ENCODE data around the gene CCDC69.
"Not testable (repeated sequence)": the region's sequence is repeated elsewhere in the genome, so short reads cannot be mapped to it uniquely, and the experiment has no call there.

CCDC69 gene

DNA sequence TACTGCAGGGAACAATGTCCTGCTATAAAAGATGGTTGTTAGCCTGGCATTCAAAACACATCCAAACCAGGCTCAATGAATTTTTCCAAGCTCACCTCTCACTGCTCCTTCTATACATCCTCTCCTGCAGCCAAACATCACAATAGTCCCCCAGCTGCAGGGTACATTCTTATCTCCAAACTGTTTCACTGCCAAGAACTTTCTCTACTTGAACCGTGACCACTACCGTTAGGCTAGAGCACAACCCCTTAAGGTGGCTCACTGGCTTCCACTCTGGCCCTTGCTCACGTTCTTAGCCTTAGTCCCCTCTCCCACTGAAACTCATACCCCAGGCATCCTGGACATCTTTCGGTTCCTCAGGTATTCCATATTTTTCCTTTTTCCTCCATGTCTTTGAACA lies 37.4 kb downstream of the CCDC69 start:
- DNase-seq = no peak

DNA sequence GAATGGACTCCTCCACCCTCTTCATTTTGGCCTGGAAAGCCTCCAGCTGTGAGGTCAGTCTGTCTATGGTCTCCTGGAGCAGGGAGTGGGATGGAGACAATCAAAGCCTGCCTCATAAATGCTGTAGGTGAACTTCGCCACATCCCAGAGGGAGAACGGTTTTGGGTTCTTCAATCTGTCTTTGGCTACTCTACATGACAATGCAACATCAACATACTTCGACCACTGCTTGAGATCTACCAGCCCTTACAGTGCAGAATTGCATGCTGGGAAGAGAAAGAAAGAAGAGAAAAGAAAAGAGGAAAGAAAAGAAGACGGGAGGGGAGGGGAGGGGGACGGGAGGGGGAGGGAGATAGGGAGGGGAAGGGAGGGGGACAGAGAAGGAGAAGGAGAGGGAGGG lies 37.8 kb downstream of the CCDC69 start:
- no peak for DNase-seq

- no peak for DNase-seq
Measured at GRCh38 chr5:151184316-151185042, 39.4 kb downstream of the CCDC69 start.

GRCh38 chr5:151183456-151184245 lies 40.2 kb downstream of the CCDC69 start:
- DNase-seq = peak in 1 of 2 experiments; percentile 28

DNA sequence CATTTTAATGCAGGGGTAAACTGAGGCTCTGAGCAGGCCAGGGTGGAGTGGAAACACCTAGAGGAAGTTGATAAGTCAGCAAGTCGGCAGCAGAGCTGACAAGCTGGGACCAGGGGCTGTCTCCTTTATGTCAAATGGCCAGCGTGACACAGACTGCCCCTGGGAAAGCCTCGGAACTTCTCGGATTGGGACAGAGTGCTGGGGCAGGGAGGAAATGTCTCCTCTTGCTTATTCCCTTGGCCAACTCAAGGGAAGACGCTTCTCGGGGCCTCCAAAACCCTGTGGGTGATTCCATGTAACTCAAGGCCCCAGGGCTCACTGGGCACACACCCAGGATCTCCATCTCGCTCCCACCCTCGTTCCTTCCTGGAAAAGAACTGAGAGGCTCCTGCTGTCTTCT lies 40.9 kb downstream of the CCDC69 start:
- no peak for DNase-seq

- DNase-seq = no peak
Measured at GRCh38 chr5:151182524-151182900, 41.4 kb downstream of the CCDC69 start.

DNA sequence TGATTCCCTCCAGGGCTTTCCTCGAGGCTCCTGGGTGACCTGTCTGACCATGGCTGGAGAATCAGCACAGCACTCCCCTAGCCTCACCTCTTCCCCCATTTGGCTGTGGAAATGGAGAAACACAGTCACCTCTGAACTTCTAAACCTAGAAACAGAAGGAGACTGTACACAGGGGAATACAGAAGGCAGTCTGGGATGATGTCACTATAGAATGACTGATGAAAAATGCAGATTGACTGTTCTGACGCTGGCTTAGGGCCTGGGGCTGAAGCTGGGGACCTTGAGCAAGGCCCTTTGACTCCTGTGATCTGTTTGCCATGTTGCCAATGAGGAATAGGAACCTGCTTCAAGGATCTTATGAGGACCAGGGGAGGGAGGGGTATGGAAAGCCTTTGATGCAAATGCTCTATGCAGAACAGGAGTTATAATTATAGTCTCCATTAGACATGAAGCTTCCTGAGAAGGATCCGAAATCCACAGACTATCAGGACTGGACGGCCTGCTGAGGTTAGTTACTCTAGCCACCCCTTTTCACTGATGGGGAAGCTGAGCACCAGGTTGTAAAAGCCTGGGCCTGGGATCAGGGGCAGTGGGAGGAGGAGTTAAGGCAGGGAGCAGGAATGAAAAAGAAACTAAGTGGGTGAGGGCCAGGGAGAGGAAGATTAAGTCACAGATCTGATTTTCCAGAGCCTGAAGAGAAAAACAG lies 41.9 kb downstream of the CCDC69 start:
- no peak for DNase-seq

GRCh38 chr5:151180291-151180690 lies 43.6 kb downstream of the CCDC69 start:
- DNase-seq = no peak

GRCh38 chr5:151179489-151179840 lies 44.4 kb downstream of the CCDC69 start:
- no peak for DNase-seq

- no peak for DNase-seq
Measured at GRCh38 chr5:151178777-151179488, 45.0 kb downstream of the CCDC69 start.

DNA sequence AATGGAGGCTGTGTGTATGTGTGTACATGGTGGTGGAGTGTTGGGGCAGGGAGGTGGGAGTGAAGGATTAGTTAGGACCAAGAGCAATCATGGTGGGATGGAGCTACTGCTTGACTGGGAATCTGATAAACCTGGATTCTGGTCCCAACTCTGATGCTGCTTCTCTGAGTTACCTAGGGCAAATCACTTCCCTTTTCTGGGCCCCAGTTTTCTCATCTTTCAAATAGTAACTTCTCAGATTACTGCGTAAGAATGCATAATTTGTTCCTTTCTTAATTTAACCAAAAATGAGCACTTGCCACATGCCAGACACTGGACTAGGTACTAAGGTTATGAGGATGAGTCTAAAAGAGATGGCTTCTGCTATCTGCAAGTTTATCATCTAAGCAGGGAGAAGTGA lies 45.5 kb downstream of the CCDC69 start:
- no peak for DNase-seq

DNA sequence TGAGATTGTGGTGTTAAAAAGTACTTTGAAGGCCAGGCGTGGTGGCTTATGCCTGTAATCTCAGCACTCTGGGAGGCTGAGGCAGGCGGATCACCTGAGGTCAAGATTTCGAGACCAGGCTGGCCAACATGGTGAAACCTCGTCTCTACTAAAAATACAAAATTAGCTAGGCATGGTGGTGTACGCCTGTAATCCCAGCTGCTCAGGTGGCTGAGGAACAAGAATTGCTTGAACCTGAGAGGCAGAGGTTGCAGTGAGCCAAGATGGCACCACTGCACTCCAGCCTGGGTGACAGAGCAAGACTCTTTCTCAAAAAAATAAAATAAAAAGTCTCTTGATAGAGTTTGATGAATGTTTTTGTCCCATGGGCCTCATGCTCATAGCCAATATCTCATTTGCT lies 47.6 kb downstream of the CCDC69 start:
- not testable (repeated sequence) for DNase-seq

- DNase-seq = peak; percentile 93 to 97
Measured at GRCh38 chr5:151174612-151175101, 49.2 kb downstream of the CCDC69 start.

DNA sequence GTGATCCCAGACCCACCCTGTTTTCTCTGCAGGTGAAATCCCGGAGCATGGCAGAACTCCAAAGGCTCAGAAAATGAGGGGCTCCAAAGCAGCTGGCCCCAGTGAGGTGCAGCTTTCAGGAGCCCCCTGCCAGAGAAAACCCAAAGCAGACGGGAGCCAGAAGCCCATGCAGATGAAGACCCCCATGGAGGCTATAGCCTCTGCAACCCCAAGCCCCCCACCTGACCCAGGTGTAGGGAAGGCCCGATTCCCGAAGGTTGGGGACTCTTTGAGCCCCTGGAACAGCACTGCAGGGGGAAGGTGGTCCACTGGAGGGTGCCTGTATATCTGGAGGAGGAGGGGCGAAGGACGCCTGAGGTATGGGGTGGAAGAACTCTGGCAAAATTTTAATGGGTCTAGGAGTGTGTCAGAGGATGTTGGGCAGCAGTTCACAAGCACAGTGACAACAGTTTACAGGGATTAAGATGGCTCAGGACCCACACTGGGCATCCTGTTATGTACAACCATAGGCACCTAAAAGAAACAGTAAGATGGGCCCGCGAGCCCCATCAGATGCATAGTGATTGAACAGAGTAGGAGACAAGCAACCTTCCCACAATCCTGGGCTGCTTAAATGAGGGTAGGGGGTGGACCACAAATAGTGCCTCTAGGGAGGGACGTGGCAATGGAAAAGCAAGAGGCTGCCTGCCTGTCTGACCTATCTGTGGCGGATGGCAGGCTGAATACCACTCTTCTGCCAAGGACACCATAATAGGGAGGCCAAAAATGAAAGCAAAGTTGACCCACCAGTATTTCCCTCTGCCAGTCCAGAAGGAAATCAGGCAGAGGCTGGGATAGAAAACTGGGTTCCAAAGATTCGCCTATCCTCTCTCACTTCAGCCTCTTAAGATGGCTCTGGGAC lies 49.9 kb downstream of the CCDC69 start:
- no peak for DNase-seq

- DNase-seq = no peak
Measured at GRCh38 chr5:151171529-151171928, 52.4 kb downstream of the CCDC69 start.

- no peak for DNase-seq
Measured at GRCh38 chr5:151168602-151169344, 55.1 kb downstream of the CCDC69 start.

GRCh38 chr5:151167022-151167421 lies 56.9 kb downstream of the CCDC69 start:
- no peak for DNase-seq

- peak; percentile 64 to 79 for DNase-seq
Measured at GRCh38 chr5:151164687-151165392, 59.1 kb downstream of the CCDC69 start.

- DNase-seq = no peak
Measured at GRCh38 chr5:151162776-151163175, 61.1 kb downstream of the CCDC69 start.

DNA sequence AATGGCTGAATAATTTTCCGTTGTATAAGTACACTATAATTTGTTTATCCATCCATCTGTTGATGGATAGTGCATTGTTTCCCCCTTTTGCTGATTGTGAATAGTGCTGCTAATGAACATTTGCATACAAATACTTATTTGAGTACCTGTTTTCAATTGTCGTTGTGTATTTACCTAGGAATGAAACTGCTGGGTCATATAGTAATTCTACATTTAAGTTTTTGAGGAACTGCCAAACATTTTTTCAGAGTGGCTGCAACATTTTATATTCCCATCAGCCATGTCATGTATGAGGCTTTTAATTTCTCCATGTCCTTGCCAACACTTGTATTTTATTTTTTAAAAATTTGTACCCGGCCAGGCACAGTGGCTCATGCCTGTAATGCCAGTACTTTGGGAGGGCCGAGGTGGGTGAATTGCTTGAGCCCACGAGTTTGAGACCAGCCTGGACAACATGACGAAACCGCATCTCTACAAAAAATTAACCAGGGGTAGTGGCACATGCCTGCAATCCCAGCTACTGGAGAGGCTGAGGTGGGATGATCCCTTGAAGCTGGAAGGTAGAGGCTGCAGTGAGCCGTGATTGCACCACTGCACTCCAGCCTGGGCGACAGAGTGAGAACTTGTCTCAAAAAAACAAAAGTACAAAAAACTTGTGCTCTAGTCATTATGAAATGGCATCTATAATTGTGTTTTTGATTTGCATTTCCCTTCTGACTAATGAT lies 64.1 kb downstream of the CCDC69 start:
- DNase-seq = no peak

Measured in NCI-H524 (cell line).